ENCODE measurements around the gene BCAR1. TPM values are rescaled to one million over a fixed set of nuclear protein-coding genes. Genes with fewer than 3 reads are reported as not detected.
"Not testable (repeated sequence)": the region's sequence is repeated elsewhere in the genome, so short reads cannot be mapped to it uniquely, and the experiment has no call there.

BCAR1 gene
- total and polyA plus RNA-seq, 5 donors from 2014 or later: 0.27 to 0.44 (median 0.38) TPM; not detected in 2

GRCh38 chr16:75204905-75205304 is 46.5 kb downstream of the BCAR1 start:
- not testable (repeated sequence) for H3K36me3 ChIP-seq (ENCODE audit: control insufficient read depth, insufficient read depth, low read length); H3K36me3 Mint-ChIP-seq; H3K27me3 Mint-ChIP-seq; H3K9me3 Mint-ChIP-seq; H3K4me3 ChIP-seq (ENCODE audit: low read depth, low read length); H3K27me3 ChIP-seq (ENCODE audit: control insufficient read depth, insufficient read depth, low read length); H3K4me1 ChIP-seq (ENCODE audit: control insufficient read depth, insufficient read depth, low read length, poor library complexity, severe bottlenecking); H3K27ac Mint-ChIP-seq; ATAC-seq (ENCODE audit: low read depth in 2 of 2); DNase-seq; H3K27ac ChIP-seq (ENCODE audit: insufficient read depth, low read length, poor library complexity, severe bottlenecking); H3K4me3 Mint-ChIP-seq; H3K9me3 ChIP-seq (ENCODE audit: control insufficient read depth in 2 of 2, low read length in 2 of 2)
- H3K4me1 Mint-ChIP-seq: peaks cover 0 to 15% (median 12%) of the 10 kb centered on the region in 4 donors

- no peak overlapping the region for H3K4me3 Mint-ChIP-seq
- peaks cover 2% of the 10 kb centered on the region for H3K27me3 Mint-ChIP-seq
- ATAC-seq (ENCODE audit: low read depth in 2 of 2) (no peak), DNase-seq (no peak)
- no peaks in the 10 kb centered on the region for H3K27me3 ChIP-seq (ENCODE audit: control insufficient read depth, insufficient read depth, low read length)
- H3K27ac ChIP-seq (ENCODE audit: insufficient read depth, low read length, poor library complexity, severe bottlenecking): no peak overlapping the region
- H3K9me3 ChIP-seq (ENCODE audit: control insufficient read depth in 2 of 2, low read length in 2 of 2): no peaks in the 10 kb centered on the region
- H3K4me1 Mint-ChIP-seq: peaks cover 2 to 18% (median 12%) of the 10 kb centered on the region in 4 donors
- H3K36me3 ChIP-seq (ENCODE audit: control insufficient read depth, insufficient read depth, low read length): no peaks in the 10 kb centered on the region
- H3K4me3 ChIP-seq (ENCODE audit: low read depth, low read length): no peak overlapping the region
- no peaks in the 10 kb centered on the region for H3K36me3 Mint-ChIP-seq
- no peak overlapping the region for H3K27ac Mint-ChIP-seq
- H3K9me3 Mint-ChIP-seq: no peaks in the 10 kb centered on the region
- H3K4me1 ChIP-seq (ENCODE audit: control insufficient read depth, insufficient read depth, low read length, poor library complexity, severe bottlenecking): no peaks in the 10 kb centered on the region
Observed at GRCh38 chr16:75204410-75204758, 47.0 kb downstream of the BCAR1 start.

- Histone ChIP-seq H3K36me3 (ENCODE audit: control insufficient read depth, insufficient read depth, low read length) (no peaks in the 10 kb centered on the region), H3K4me3 (ENCODE audit: low read depth, low read length) (no peak overlapping the region), H3K27ac (ENCODE audit: insufficient read depth, low read length, poor library complexity, severe bottlenecking) (no peak overlapping the region), H3K4me1 (ENCODE audit: control insufficient read depth, insufficient read depth, low read length, poor library complexity, severe bottlenecking) (no peaks in the 10 kb centered on the region), H3K27me3 (ENCODE audit: control insufficient read depth, insufficient read depth, low read length) (no peaks in the 10 kb centered on the region), H3K9me3 (ENCODE audit: control insufficient read depth in 2 of 2, low read length in 2 of 2) (no peaks in the 10 kb centered on the region)
- Mint-ChIP-seq H3K27ac (no peak overlapping the region), H3K4me1 (peaks cover 5 to 19% (median 12%) of the 10 kb centered on the region in 4 donors), H3K27me3 (peaks cover 6% of the 10 kb centered on the region), H3K4me3 (no peak overlapping the region), H3K9me3 (no peaks in the 10 kb centered on the region), H3K36me3 (no peaks in the 10 kb centered on the region)
- DNase-seq (no peak), ATAC-seq (ENCODE audit: low read depth in 2 of 2) (no peak)
Observed at GRCh38 chr16:75203667-75204409, 47.6 kb downstream of the BCAR1 start.

- H3K9me3 Mint-ChIP-seq: no peaks in the 10 kb centered on the region
- no peaks in the 10 kb centered on the region for H3K36me3 Mint-ChIP-seq
- Histone ChIP-seq H3K9me3 (ENCODE audit: control insufficient read depth in 2 of 2, low read length in 2 of 2) (no peaks in the 10 kb centered on the region), H3K36me3 (ENCODE audit: control insufficient read depth, insufficient read depth, low read length) (no peaks in the 10 kb centered on the region), H3K27ac (ENCODE audit: insufficient read depth, low read length, poor library complexity, severe bottlenecking) (no peak overlapping the region), H3K27me3 (ENCODE audit: control insufficient read depth, insufficient read depth, low read length) (peaks cover under 1% of the 10 kb centered on the region), H3K4me3 (ENCODE audit: low read depth, low read length) (no peak overlapping the region), H3K4me1 (ENCODE audit: control insufficient read depth, insufficient read depth, low read length, poor library complexity, severe bottlenecking) (no peaks in the 10 kb centered on the region)
- no peak for ATAC-seq (ENCODE audit: low read depth in 2 of 2)
- no peak for DNase-seq
- peak overlapping the region in 1 of 4 donors; percentile 54 for H3K4me3 Mint-ChIP-seq
- H3K27ac Mint-ChIP-seq: no peak overlapping the region
- peaks cover 10% of the 10 kb centered on the region for H3K27me3 Mint-ChIP-seq
- peaks cover 5 to 19% (median 12%) of the 10 kb centered on the region in 4 donors for H3K4me1 Mint-ChIP-seq
Observed at GRCh38 chr16:75203096-75203495, 48.3 kb downstream of the BCAR1 start.

- H3K27me3 Mint-ChIP-seq: peaks cover 13% of the 10 kb centered on the region
- no peaks in the 10 kb centered on the region for H3K36me3 ChIP-seq (ENCODE audit: control insufficient read depth, insufficient read depth, low read length)
- H3K4me3 ChIP-seq (ENCODE audit: low read depth, low read length): no peak overlapping the region
- H3K36me3 Mint-ChIP-seq: no peaks in the 10 kb centered on the region
- H3K9me3 Mint-ChIP-seq: no peaks in the 10 kb centered on the region
- ATAC-seq (ENCODE audit: low read depth in 2 of 2): no peak
- H3K4me1 Mint-ChIP-seq: peaks cover 5 to 19% (median 12%) of the 10 kb centered on the region in 4 donors
- peaks cover 5% of the 10 kb centered on the region for H3K27me3 ChIP-seq (ENCODE audit: control insufficient read depth, insufficient read depth, low read length)
- H3K9me3 ChIP-seq (ENCODE audit: control insufficient read depth in 2 of 2, low read length in 2 of 2): no peaks in the 10 kb centered on the region
- DNase-seq: no peak
- no peak overlapping the region for H3K27ac ChIP-seq (ENCODE audit: insufficient read depth, low read length, poor library complexity, severe bottlenecking)
- no peaks in the 10 kb centered on the region for H3K4me1 ChIP-seq (ENCODE audit: control insufficient read depth, insufficient read depth, low read length, poor library complexity, severe bottlenecking)
- H3K4me3 Mint-ChIP-seq: no peak overlapping the region
- peak overlapping the region in 1 of 3 donors; percentile 20 for H3K27ac Mint-ChIP-seq
Observed at GRCh38 chr16:75202069-75202590, 49.3 kb downstream of the BCAR1 start.

- H3K27ac Mint-ChIP-seq: peak overlapping the region in 1 of 3 donors; percentile 18
- no peak for DNase-seq
- ATAC-seq (ENCODE audit: low read depth in 2 of 2): no peak
Observed at GRCh38 chr16:75198135-75198600, 53.3 kb downstream of the BCAR1 start.

GRCh38 chr16:75197522-75198134 is 53.8 kb downstream of the BCAR1 start:
- Mint-ChIP-seq H3K4me1 (peaks cover 5 to 19% (median 12%) of the 10 kb centered on the region in 4 donors), H3K9me3 (no peaks in the 10 kb centered on the region), H3K27ac (peak overlapping the region in 2 of 3 donors; percentile 18 to 76), H3K4me3 (no peak overlapping the region), H3K36me3 (no peaks in the 10 kb centered on the region), H3K27me3 (peaks cover 25% of the 10 kb centered on the region)
- Histone ChIP-seq H3K4me1 (ENCODE audit: control insufficient read depth, insufficient read depth, low read length, poor library complexity, severe bottlenecking) (no peaks in the 10 kb centered on the region), H3K27ac (ENCODE audit: insufficient read depth, low read length, poor library complexity, severe bottlenecking) (no peak overlapping the region), H3K27me3 (ENCODE audit: control insufficient read depth, insufficient read depth, low read length) (peaks cover 5% of the 10 kb centered on the region), H3K36me3 (ENCODE audit: control insufficient read depth, insufficient read depth, low read length) (no peaks in the 10 kb centered on the region), H3K4me3 (ENCODE audit: low read depth, low read length) (no peak overlapping the region), H3K9me3 (ENCODE audit: control insufficient read depth in 2 of 2, low read length in 2 of 2) (no peaks in the 10 kb centered on the region)
- no peak for DNase-seq
- no peak for ATAC-seq (ENCODE audit: low read depth in 2 of 2)

More at GRCh38 chr16:75198135-75198600, 53.3 kb downstream of the BCAR1 start:
- Histone ChIP-seq H3K4me1 (ENCODE audit: control insufficient read depth, insufficient read depth, low read length, poor library complexity, severe bottlenecking) (no peaks in the 10 kb centered on the region), H3K27me3 (ENCODE audit: control insufficient read depth, insufficient read depth, low read length) (peaks cover 5% of the 10 kb centered on the region), H3K27ac (ENCODE audit: insufficient read depth, low read length, poor library complexity, severe bottlenecking) (no peak overlapping the region), H3K9me3 (ENCODE audit: control insufficient read depth in 2 of 2, low read length in 2 of 2) (no peaks in the 10 kb centered on the region), H3K4me3 (ENCODE audit: low read depth, low read length) (no peak overlapping the region), H3K36me3 (ENCODE audit: control insufficient read depth, insufficient read depth, low read length) (no peaks in the 10 kb centered on the region)
- Mint-ChIP-seq H3K4me1 (peaks cover 5 to 19% (median 12%) of the 10 kb centered on the region in 4 donors), H3K27me3 (peaks cover 25% of the 10 kb centered on the region), H3K36me3 (no peaks in the 10 kb centered on the region), H3K4me3 (no peak overlapping the region), H3K9me3 (no peaks in the 10 kb centered on the region)
